ENCODE measurements around the gene SLC6A6.

SLC6A6 gene

GRCh38 chr3:14531856-14532395 is 129.5 kb downstream of the SLC6A6 start:
- no peak for DNase-seq

- DNase-seq = no peak
Observed at GRCh38 chr3:14532691-14533456, 130.5 kb downstream of the SLC6A6 start.

- DNase-seq = no peak
Observed at GRCh38 chr3:14533457-14533958, 131.1 kb downstream of the SLC6A6 start.

- no peak for DNase-seq
Observed at GRCh38 chr3:14534516-14535191, 132.2 kb downstream of the SLC6A6 start.

GRCh38 chr3:14535616-14536015 is 133.2 kb downstream of the SLC6A6 start:
- DNase-seq = no peak

- DNase-seq = no peak
Observed at GRCh38 chr3:14536055-14536815, 133.8 kb downstream of the SLC6A6 start.

- no peak for DNase-seq
Observed at GRCh38 chr3:14536837-14537589, 134.6 kb downstream of the SLC6A6 start.

- no peak for DNase-seq
Observed at GRCh38 chr3:14537590-14538450, 135.4 kb downstream of the SLC6A6 start.

- DNase-seq = no peak
Observed at GRCh38 chr3:14538451-14539088, 136.2 kb downstream of the SLC6A6 start.

Data from CD4-positive, alpha-beta T cell treated with Interleukin-10 for 1 hour (primary cell).